Measurements from ENCODE around the gene RNF213. TPM values are rescaled to one million over a fixed set of nuclear protein-coding genes. Genes with fewer than 3 reads are reported as not detected.

The RNF213 gene
- total RNA-seq, 1 experiment from 2014 or later: 44.5 TPM

DNA sequence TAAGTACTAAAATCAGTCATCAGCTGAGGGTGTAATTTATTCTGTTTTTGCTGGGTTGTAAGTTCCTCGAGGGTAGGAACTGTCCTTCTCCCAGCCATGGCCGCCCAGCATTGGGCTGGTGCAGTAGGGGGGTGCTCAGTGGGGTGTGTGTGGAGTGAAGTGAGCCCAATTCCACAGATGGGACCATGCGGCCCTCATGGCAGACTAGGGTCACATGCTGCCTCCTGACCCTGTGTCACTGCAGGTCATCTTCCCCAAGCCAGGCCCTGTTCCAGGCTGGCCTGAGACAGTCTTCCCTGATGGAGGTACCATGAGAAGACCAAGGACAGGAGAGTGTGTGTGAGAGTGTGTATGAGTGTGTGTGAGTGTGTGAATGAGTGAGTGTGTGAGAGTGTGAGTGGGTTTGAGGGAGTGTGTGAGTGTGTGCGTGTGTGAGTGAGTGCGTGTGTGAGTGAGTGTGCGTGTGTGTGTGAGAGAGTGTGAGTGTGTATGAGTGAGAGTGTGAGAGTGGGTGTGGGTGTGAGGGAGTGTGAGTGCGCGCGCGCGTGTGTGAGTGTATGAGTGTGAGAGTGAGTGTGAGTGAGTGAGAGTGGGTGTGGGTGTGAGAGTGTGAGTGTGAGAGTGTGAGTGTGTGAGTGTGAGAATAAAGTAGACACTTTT lies 36.7 kb upstream of the RNF213 start (continued):
- TF ChIP-seq SP1 (IDR thresholded peaks at IDR 0.05; ENCODE audit: low read depth) (no peak), ZFX (IDR thresholded peaks at IDR 0.05) (no peak)

DNA sequence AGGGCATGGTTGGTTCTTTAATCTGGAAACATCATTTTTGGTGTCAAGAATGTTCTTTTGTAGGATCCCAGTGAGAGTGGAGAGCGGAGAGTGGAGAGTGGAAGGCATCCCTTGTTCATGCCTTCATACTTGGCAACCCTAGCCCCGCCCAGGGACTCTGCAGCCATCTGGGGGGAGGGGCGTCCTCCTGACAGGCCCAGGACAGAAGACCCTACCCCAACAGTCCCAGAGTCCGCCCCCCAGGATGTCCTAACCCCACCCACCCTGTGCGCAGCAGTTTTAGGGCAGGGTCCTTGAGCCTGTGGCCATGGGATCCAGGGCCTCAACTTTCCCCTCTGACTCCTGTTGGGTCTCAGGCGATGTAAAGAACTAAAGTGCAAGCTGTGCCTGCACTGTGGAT lies 36.0 kb upstream of the RNF213 start:
- POLR2A ChIA-PET: no interaction called here
- ATAC-seq (no peak), DNase-seq (ENCODE audit: low read depth, low spot score) (no peak)
- Histone ChIP-seq H3K79me2 (ENCODE audit: insufficient read depth, low read length) (peaks cover 4% of the 10 kb centered on the region), H3K36me3 (ENCODE audit: control insufficient read depth in 1 of 2, insufficient read depth in 2 of 2, low read length in 2 of 2) (no peaks in the 10 kb centered on the region), H2AFZ (ENCODE audit: low read depth, low read length, poor library complexity, severe bottlenecking) (no peak overlapping the region), H3K4me2 (ENCODE audit: low read length) (no peak overlapping the region), H3K27me3 (ENCODE audit: insufficient read depth, low read length) (no peaks in the 10 kb centered on the region), H4K20me1 (ENCODE audit: insufficient read depth) (no peaks in the 10 kb centered on the region), H3K4me1 (ENCODE audit: control insufficient read depth in 1 of 2, insufficient read depth in 2 of 2, low read length in 2 of 2) (peaks cover 4 to 8% of the 10 kb centered on the region in 2 experiments; a peak in 3 of 4 replicates), H3K4me3 (replicated peaks in 1 of 2; ENCODE audit: low read depth in 1 of 2, low read length in 2 of 2) (no peak overlapping the region), H3K27ac (ENCODE audit: low read depth, low read length) (no peak overlapping the region), H3K9ac (ENCODE audit: low read length) (no peak overlapping the region), H3K9me3 (ENCODE audit: control insufficient read depth in 1 of 2, insufficient read depth in 1 of 2, low read depth in 1 of 2, low read length in 2 of 2) (no peaks in the 10 kb centered on the region), H3K9me2 (ENCODE audit: insufficient read depth) (no peaks in the 10 kb centered on the region)
- RAD21 ChIA-PET (ENCODE audit: low non-redundant PET in 1 of 2, low total read pairs in 2 of 2, uncharacterized antibody in 2 of 2, unreplicated experiment in 2 of 2): no interaction called here
- CTCF ChIA-PET: no interaction called here
- no TSS peak for BruUV-seq (replicated peaks)
- intact Hi-C loops (cut with micrococcal nuclease): no loop called here
- TF ChIP-seq SRF (IDR thresholded peaks at IDR 0.05; ENCODE audit: low read depth) (no peak), ZNF274 (IDR thresholded peaks at IDR 0.05; ENCODE audit: low read depth, low read length) (no peak), POLR2A (IDR thresholded peaks at IDR 0.05; ENCODE audit: borderline replicate concordance, extremely low read depth, insufficient read depth, insufficient read length) (no peak), TCF7L2 (IDR thresholded peaks at IDR 0.05; ENCODE audit: borderline replicate concordance, extremely low read depth, insufficient read depth, insufficient read length) (no peak), REST (IDR thresholded peaks at IDR 0.05; ENCODE audit: low read depth) (no peak)
- TF ChIP-seq, protein P1, sequence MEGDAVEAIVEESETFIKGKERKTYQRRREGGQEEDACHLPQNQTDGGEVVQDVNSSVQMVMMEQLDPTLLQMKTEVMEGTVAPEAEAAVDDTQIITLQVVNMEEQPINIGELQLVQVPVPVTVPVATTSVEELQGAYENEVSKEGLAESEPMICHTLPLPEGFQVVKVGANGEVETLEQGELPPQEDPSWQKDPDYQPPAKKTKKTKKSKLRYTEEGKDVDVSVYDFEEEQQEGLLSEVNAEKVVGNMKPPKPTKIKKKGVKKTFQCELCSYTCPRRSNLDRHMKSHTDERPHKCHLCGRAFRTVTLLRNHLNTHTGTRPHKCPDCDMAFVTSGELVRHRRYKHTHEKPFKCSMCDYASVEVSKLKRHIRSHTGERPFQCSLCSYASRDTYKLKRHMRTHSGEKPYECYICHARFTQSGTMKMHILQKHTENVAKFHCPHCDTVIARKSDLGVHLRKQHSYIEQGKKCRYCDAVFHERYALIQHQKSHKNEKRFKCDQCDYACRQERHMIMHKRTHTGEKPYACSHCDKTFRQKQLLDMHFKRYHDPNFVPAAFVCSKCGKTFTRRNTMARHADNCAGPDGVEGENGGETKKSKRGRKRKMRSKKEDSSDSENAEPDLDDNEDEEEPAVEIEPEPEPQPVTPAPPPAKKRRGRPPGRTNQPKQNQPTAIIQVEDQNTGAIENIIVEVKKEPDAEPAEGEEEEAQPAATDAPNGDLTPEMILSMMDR (IDR thresholded peaks at IDR 0.05 in 2 of 3, conservative IDR thresholded peaks at IDR 0.05 in 1 of 3; ENCODE audit: borderline replicate concordance in 1 of 3, insufficient read depth in 1 of 3, low read depth in 2 of 3, low read length in 2 of 3): no peak
